GM23248 (cell line): ENCODE data around the gene ARHGAP23.

Experiments
- EZH2 ChIP-seq: fragments of 200-600 bp; sonication (generic); IDR thresholded peaks from 2 replicates; pipeline ENCODE4 v1.6.1; 2018; ENCODE audit warnings: antibody characterized with exemption, mild to moderate bottlenecking; ENCODE audit not compliant: insufficient read depth, poor library complexity, severe bottlenecking
- EZH2phosphoT487 ChIP-seq: fragments of 200-600 bp; sonication (generic); IDR thresholded peaks from 2 replicates; pipeline ENCODE4 v1.6.1; 2018; ENCODE audit warnings: antibody characterized with exemption, moderate library complexity, mild to moderate bottlenecking, low read depth; ENCODE audit not compliant: insufficient read depth

DNA sequence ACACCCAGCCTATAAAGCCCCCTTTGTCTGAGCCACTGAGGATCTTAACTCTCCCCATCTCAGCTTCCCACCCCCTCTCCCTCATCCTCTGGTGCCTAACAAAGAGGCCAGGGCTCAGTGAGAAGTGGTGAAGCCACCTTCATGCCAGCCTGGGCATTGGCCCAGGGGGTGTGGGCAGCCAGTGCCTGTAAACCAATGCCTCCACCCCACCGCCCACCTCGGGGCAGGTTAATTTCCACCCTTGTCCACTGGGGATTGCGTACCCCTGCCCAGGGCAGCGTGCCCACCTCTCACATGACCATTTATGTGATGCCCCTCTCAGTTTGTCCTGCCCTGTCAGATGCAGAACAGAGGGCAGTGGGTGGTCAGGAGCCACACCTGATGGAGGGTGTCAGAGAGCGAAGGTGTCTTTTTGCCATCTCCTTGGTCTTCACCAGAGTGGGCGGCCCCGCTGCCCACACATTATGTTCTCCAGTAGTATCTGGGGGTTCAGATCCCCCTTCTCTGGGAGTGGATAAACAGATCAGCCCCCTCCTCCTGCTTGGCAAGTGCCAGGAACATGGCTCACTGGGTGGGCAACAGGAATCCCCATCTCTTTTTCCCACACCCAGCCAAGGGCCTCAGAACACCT lies 10.1 kb upstream of the ARHGAP23 start:
- TF ChIP-seq EZH2phosphoT487: no peak
- no peak for TF ChIP-seq EZH2
